Measurements from ENCODE around the gene ZNF573.

Gene ZNF573

GRCh38 chr19:37695144-37695899, 84.1 kb downstream of the ZNF573 start:
- no peak for DNase-seq (ENCODE audit: low read depth)

- DNase-seq (ENCODE audit: low read depth) = no peak
Observed at GRCh38 chr19:37692956-37693620, 86.3 kb downstream of the ZNF573 start.

GRCh38 chr19:37691881-37692504, 87.4 kb downstream of the ZNF573 start:
- peak; percentile 56 for DNase-seq (ENCODE audit: low read depth)

All from T-helper 22 cell (primary cell).